Thyroid gland (tissue), 4 donors: ENCODE measurements around the gene NOP56.

Source experiments
- CTCF ChIP-seq, 6 experiments: fragments of 200-600 bp in 3 of 6; fragments of 450-650 bp in 3 of 6; sonication (generic) in 3 of 6; IDR thresholded peaks; one replicate each; pipeline ENCODE4 v1.5.1; 2016 to 2019; ENCODE audit warnings: antibody characterized with exemption in 6 of 6, mild to moderate bottlenecking in 2 of 6, inconsistent platforms in 1 of 6, moderate library complexity in 1 of 6
- POLR2A ChIP-seq, 2 donors: fragments of 450-650 bp; IDR thresholded peaks; one replicate each; pipeline ENCODE4 v1.6.1; 2017; ENCODE audit warnings: antibody characterized with exemption in 2 of 2, mild to moderate bottlenecking in 2 of 2, moderate library complexity in 1 of 2

DNA sequence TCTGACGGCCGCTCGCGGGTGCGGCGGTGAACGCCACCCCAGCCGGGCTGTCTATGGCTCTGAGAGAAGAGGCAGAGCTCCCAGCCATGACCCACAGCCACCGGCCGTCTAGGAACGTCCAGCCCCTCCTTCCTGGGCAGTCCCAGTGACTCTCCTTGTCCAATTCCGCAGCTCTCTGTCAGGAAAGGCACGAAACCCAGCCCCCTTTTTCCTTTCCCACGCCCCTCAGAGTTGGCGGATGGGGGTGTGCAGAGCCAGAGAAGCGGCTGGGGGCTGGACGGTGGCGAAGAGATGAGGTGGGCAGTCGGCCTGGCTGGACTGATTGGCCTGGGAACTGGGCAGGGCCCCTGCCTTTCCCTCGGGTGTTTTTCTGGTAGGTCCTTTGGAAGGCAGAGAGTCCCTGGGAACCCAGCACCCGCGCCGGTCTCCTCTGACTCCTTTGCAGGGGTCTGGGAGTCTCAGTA lies 41.6 kb downstream of the NOP56 start:
- TF ChIP-seq CTCF (IDR thresholded peaks at IDR 0.05): no peak
- TF ChIP-seq POLR2A (IDR thresholded peaks at IDR 0.05): peak in 1 of 2 donors; percentile 1
